HG03095 (cell line): ENCODE measurements around the gene NPFFR1.

ENCODE experiments used
- ATAC-seq: cut with Tn5 transposase; IDR thresholded peaks from one replicate; pipeline ENCODE4 v1.9.1; 2021; ENCODE audit warnings: moderate library complexity; ENCODE audit not compliant: unreplicated experiment

Gene NPFFR1

DNA sequence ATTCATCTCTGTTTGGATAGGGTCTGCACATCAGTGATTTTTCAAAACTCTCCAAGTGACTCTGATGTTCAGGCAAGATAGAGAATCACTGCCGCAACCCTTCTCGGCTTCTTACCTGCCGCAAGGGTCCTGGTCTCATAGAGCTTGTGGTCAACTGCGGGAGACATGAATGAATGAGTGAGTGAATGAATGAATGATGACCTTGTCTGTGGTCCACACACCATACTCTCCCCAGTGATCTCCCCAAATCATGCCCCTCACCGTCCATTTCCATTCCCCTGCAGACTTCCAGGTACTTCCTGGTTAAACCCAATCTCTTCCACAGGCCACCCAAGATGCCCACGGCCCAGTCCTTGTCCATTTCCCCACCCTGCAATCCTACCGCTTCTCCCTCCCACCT lies 5.9 kb upstream of the NPFFR1 start:
- ATAC-seq = no peak

DNA sequence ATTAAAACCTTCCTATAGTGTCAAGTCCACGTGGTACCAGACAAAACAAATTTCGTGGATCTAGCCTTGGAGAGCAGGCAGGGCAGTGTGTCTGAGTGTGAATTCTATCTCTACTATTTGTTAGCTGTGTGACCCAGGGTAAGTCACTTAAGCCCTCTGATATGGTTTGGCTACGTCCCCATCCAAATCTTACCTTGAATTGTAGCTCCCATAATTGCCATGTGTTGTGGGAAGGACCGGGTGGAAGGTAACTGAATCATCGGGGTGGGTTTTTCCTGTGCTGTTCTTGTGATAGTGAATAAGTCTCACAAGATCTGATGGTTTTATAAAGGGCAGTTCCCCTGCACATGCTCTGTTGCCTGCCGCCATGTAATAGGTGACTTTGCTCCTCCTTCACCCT lies 2.8 kb upstream of the NPFFR1 start:
- ATAC-seq = no peak

DNA sequence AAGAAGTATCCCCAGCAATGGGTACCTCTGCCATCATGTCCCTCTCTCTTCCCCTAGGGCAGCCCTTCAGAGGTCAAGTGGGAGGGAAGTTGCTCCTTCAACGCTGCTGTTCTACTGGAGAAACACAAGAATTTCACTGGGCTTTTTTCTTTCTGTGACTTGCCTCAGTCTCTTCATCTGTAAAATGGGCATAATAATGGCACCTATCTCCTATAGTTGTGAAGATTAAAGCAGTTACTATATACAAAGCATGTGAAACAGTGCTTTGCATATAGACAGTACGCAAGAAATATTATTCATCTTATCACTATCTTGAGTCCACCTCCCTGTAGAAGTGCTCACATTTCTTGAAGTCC lies 1.6 kb upstream of the NPFFR1 start:
- no peak for ATAC-seq

DNA sequence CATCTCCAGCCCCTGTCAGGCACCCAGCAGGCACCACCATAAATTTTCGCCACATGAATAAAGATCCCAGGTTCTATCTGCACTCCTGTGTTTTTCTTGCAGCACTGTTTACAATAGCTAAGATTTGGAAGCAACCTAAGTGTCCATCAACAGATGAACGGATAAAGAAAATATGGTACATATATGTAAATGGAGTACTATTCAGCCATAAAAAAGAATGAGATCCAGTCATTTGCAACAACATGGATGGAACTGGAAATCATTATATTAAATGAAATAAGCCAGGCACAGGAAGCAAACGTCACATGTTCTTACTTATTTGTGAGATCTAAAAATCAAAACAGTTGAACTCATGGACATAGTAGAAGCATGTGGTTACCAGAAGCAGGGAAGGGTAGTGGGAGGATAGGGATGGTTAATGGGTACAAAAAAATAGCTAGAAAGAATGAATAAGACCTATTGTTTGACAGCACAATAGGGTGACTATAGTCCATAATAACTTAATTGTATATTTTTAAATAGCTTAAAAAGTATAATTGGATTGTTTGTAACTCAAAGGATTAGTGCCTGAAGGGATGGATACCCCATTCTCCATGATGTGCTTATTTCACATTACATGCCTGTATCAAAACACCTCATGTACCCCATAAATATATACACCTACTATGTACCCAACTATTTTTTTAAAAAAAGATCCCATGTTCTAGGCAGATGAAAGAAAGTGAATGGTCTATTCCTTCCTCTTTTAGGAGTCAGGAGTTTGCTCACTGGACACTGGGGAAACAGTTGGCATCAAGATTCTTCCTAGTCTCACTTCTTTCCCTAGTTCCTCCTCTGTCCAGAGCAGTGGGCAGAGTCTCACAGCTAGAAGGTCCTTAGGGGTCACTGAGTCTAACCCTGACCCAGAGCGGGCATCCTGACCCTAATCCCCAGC lies 1.0 kb upstream of the NPFFR1 start:
- no peak for ATAC-seq

DNA sequence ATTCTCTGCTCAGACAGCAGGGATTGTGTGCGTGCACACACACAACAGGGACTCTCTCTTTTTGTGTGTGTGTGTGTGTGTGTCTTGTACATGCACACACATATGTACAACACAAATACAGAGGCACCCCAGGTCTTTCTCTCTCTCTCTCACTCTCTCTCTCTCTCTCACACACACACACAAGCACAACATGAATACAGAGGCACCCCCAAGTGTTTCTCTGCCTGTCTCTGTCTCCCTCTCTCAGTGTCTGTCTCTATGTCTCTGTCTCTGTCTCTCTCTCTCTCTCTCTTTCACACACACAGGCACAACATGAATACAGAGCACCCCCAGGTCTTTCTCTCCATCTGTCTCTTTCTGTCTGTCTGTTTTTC lies 746 bp downstream of the NPFFR1 start:
- ATAC-seq = no peak

DNA sequence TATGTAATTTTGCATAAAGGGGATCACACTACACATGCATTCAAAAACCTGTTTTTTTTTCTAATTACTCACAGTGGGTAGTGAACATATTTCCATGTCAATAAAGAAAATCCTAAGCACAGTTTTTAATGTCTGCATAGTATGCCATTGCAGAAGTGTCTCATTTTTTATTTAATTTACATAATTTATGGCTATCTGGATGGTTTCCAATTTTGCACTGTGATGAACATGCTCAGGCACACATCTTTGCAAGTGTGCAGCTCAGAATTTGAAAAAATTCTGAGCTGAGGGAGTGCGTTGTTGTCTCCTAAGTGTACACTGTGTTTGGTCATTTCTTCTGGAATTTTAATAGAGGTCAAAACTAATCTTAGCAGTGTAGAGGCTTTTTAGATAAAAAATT lies 2.2 kb downstream of the NPFFR1 start:
- ATAC-seq = no peak

DNA sequence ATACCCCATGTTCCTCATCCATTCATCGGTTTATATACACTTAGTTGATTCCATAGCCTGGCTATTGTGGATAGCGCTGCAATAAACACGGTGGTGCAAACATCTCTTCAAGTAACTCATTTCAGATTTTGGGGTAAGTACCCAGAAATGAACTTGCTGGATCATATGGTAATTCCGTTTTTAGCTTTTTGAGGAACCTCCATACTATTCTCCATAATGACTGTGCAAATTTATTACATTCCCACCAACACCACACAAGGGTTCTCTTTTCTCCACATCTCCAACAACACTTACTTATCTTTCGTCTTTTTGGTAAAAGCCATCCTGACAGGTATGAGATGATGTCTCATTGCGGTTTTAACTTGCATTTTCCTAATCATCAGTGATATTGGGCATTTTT lies 3.7 kb downstream of the NPFFR1 start:
- ATAC-seq = no peak

DNA sequence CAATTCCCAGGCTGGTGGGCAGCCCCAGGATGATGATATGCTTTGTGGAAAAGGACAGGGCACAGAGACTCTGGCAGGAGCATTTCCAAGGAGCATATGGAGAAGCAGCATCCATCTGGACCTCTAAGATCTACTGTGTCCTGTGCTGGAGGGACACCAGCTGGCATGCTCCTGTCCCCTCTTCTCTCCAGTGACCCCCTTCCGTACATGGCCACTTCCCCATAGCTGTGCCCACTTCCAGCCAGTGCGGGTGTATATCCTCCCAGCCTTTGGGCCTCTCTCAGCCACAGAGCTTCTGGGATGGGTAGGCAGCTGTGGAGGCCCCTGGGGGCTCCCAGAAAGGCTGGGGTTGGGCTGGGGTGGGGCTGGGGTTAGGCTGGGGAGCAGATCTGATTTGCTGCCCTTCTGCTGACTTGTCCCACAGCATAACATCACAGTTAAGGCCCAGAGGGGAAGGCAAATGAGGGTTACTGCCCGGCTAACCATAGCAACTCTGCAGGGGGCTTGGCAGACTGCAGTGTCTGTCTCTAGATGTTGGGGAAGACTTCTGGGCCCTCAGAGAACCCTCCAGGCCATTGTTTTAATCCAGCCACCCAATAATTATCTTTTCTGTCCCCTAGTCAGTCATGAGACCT lies 6.3 kb downstream of the NPFFR1 start:
- ATAC-seq = no peak

DNA sequence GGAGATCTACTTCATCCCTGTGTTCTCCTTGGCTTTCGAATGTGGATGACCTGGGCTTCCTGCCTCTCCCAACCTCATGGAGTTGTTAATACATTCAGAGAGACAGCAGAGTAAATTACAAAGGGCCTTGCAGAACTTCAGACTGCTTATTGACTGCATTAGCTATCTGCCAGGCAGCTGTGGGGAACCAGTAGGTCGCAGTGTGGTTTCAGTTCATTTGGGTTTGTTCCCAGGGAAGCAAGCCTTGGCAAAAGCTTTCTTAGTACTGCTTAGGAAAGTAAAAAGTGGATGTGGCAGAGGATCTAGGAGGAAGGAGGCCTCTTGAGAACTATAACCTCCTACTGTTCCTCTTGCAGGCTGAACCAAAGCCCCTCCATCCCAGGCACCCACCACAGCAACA lies 9.2 kb downstream of the NPFFR1 start:
- no peak for ATAC-seq

DNA sequence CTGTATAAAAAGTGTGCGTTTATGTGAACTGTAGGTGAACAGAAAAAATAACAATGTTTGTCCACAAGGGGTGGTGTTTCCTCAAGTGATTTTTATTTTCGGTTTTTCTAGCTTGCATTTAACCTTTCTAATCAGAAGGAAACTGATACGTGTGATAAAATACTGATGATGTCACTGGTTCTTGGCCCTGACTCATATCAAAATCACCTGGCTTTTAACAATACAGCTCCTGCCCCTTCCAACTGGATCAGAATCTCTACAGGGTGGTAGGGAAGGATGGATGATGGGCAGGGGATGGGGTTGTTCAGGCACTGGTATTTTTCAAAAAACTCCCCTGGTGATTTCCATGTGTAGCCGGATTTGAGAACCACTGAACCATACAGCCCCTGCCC lies 10.9 kb downstream of the NPFFR1 start:
- ATAC-seq = no peak

DNA sequence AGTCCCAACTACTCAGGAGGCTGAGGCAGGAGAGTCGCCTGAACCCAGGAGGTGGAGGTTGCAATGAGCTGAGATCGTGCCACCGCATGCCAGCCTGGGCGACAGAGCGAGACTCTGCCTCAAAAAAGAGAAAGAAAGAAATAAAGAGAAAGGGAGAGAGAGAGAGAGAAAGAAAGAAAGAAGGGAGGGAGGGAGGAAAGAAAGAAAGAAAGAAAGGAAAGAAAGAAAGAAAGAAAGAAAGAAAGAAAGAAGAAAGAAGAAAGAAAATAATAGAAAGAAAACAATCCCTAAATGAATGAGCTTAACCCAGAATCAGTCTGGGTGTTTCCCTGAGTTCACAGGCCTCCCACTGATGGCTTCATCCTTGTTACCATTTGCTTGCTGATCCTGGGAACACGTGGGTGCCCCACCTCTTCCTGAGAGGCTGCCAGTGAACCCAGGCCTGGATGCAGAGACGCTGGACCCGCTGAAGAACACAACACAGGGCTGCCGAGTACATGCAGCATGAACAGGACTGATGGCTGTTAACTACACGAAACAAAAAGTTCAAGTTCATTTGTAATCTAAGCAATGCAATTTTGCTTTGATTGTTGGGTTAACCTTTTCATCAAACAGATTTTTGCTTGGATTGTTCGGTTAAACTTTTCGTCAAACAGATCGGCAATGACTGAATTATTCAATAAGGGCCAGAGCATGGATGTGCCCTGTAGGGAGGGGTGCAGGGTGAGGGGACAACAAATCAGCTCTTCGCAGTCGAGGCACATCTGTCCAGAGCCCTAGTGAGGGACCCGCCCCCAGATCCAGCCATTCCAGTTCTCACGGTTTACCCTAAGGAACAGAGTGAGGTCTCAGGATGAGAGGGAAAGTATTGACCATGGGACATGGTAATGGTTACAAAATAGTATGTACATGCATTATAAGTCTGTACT lies 11.5 kb downstream of the NPFFR1 start:
- no peak for ATAC-seq

DNA sequence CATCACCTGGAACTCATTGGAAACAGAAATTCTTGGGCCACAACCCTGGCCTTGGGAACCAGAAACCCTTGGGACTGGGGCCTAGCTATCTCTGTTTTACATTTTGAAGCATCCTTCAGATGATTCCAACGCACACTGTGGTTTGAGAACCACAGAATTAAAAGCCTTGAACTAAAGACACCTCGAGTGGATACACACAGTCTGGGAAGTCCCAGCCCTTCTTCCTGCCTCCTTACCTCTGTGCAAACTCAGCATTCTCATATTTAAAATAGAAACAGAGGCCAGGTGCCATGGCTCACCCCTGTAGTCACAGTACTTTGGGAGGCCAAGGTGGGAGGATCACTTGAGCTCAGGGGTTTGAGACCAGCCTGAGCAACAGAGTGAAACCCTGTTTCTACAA lies 12.9 kb downstream of the NPFFR1 start:
- ATAC-seq = no peak

DNA sequence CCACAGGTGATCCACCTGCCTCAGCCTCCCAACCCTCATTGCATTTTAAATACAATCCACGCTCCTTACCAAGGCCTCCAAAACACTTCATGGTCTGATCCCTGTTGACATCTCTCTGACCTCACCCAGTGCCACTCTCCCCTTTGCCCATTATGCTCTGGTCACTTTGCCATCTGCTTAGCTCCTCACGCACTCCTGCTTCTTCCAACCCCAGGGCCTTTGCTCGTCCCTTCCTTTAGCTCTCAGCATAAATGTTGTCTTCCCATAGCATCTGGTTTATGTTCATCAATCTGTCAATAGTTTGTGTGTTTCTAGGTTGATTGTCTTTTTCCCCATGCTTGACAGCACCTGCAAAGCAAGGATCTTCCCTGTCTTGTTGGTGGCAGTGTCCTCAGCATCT lies 14.1 kb downstream of the NPFFR1 start:
- no peak for ATAC-seq

DNA sequence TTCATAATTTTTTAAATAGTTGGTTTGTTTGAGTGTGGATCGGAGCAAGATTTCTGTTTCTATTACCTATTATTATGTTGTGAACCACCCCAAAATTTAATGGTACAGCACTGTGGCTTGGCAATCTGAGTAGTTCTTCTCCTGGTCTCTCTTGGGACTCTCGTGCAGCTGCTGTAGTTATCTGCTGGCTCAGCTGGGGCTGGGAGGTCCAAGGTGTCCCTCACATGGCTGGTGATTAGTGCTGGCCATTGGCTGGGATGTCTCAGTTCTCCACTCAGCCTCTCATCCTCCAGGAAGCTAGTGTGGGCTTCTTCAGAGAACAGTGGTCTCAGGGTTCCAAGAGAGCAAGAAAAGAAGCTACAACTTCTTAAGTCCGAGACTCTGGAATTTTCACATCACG lies 15.4 kb downstream of the NPFFR1 start:
- no peak for ATAC-seq

DNA sequence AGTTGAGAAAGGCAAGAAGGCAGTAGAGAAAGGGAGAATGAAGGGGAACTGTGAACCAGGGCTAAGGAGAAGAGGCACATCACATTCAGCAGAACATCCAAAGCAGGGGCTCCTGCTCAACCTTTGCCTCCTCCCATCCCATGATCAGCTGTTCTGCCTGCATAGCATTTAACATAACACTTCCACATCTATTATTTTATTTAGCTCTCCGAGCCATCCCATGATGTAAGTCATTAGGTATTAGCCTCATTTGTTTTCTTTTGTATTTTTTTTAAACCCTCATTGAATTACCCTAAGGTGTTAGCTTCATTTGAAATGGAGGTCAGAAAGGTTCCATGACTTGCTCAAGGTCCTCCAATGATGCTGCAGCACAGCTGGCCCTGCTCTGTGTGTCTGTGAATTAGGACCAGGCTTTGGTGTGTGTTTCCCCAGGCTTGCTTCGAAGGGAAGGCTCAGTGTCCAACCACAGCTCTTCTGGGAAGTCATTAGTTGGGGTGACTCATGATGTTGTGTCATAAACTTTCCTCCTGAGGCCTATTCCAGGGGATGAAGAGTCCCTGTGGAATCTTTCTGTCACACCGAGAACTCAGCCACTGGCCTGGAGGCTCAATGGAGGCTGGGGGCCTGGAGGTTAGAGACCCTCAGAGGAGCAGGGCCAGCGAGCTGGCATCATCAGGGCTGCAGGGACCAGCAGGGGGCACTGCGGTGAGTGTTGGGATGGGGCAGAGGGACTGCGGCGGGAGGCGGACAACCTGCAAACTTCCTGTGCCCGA lies 16.5 kb downstream of the NPFFR1 start:
- no peak for ATAC-seq

DNA sequence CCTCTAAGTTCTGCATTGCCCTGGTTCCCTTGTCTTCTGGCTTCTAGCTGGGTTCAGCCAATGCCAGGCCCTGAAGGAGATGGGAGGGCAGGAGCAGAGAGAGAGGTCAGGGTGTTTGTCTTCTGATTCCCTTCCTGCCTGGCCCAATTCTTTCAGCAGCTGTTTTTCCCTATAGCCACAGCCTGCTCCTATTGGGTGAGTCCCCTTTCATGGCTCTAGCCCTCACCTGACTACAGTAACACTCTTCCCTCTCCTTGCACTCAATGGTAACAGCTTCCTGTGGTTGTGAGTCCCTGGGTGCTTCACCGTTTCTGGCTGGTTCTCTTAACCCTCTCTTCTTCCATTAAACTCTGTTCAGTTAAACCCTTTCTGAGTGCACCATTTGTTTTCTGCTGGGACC lies 17.1 kb downstream of the NPFFR1 start:
- ATAC-seq = no peak

DNA sequence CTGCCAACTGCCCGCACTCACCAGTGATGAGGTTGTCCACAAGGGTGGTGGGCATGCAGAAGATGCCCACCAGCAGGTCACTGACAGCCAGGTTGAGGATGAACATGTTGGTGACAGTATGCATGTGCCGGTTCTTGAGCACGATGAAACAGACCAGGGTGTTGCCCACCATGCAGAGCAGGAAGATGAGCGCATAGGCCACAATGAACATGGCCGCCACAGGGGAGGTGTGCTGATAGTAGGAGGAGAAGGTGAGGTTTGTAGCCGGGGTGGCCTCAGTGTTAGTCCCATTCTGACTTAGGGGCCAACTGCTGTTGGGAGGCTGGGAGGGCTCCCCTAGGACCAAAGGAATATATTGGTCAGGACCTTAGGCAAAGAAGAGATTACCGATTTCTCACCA lies 17.7 kb downstream of the NPFFR1 start:
- no peak for ATAC-seq

DNA sequence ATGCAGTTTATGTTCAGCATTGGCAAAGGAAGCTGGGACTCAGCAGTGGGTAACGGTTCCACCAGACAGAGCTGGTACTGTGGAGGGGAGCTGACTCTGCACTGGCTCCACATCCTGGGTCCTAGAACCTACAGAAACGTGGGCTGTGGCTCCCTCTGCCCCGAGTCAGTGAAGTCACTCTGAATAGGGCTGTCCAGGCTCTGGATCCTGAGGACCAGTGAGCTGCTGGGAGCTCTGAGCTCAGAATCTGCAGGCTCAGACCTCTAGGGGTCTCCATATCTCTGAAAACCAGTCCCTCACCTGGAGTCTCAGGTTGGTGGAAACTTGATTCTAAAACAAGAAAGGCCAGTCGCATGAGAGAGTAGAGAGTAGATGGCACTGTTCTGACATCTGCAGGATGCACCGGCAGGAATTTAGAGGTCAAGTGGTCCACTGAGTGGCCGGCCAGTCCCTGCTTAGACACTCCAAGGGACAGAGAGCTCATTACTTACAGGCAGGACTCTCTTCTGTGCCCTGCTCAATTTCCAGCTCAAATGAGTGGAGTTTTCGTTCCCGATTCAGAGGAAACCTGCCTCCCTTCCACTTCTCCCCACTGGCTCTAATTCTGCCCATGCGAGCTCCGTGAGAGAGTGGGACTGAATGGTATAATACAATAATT lies 18.6 kb downstream of the NPFFR1 start:
- ATAC-seq = no peak

DNA sequence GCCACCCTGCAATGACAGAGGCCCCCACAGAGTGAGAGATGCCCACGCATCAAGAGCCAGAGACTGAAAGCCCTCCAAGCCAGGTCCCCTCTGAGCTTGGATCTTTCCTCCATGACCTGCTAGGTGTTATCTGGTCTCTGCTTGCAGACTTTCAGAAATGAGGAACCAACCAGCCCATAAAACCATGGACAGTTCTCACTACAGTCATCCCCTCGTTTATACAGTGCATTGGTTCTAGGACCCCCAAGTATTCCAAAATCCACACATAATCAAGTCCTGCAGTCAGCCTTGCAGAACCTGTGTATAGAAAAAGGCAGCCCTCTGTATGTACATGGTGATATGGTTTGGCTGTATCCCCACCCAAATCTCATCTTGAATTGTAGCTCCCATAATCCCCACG lies 23.1 kb downstream of the NPFFR1 start:
- ATAC-seq = no peak

DNA sequence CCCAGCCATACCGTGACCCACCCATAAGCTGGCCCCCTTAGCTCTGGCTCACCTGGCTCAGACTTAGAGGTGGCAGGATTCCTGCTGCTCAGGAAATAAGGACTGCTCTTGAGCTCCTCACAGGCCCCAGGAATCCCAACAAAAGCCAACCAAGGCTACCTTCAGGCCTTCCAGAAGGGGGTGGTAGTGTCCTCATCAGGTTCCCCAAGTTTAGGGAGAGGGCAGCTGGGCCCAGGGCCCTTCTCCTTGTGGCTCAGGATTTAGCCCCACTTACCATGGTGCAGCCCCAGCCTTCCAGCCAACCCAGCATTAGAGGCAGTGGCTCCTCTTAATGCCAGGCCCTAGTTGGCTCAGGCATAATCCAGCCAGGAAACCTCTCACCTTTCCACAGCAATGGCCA lies 23.5 kb downstream of the NPFFR1 start:
- no peak for ATAC-seq
